Panc1 (cell line): ENCODE data around the gene LSM4. TPM values are rescaled to one million over a fixed set of nuclear protein-coding genes. Genes with fewer than 3 reads are reported as not detected.
A peak's percentile ranks its signal among the peaks of the same experiment; 100 is the strongest.

Experiments used
- ATAC-seq: fragments of 200-7000 bp; cut with Tn5 transposase; 2 replicates; pipeline ENCODE4 v1.9.1; 2020; ENCODE audit warnings: mild to moderate bottlenecking, moderate library complexity
- BruUV-seq: library from RNA; stranded (reverse); fragments of 400-500 nt; replicated peaks from 2 replicates; lab custom pipeline; 2021; lab: Mats Ljungman, UMichigan
- CTCF ChIA-PET: fragments of 300-600 bp; sonication (Branson Sonifier 250); formaldehyde crosslinking; loops from one replicate; lab custom pipeline; 2022; ENCODE audit warnings: antibody characterized with exemption; lab: Charles Lee
- POLR2A ChIA-PET: fragments of 300-600 bp; sonication (Branson Sonifier 250); formaldehyde crosslinking; loops from one replicate; lab custom pipeline; 2022; ENCODE audit warnings: antibody characterized with exemption; lab: Charles Lee
- DNase-seq: peaks from one replicate; pipeline ENCODE4 v3.0.0-alpha.2; 2010; ENCODE audit warnings: low read depth, low spot score
- H3K27ac ChIP-seq: 2 replicates; pipeline ENCODE4 v1.5.1; 2011; ENCODE audit warnings: mild to moderate bottlenecking, low read length, inconsistent platforms
- H3K27me3 ChIP-seq: fragments of 200-500 bp; sonication (Bioruptor generic); 2 replicates; pipeline ENCODE4 v1.6.0; 2014; ENCODE audit warnings: low read length, inconsistent platforms; ENCODE audit not compliant: control insufficient read depth, insufficient read depth
- H3K36me3 ChIP-seq: fragments of 200-500 bp; sonication (Bioruptor generic); 2 replicates; pipeline ENCODE4 v1.5.1; 2014; ENCODE audit warnings: inconsistent platforms, mild to moderate bottlenecking, low read length, moderate library complexity; ENCODE audit not compliant: control insufficient read depth, insufficient read depth
- H3K4me1 ChIP-seq: 2 replicates; pipeline ENCODE4 v1.5.1; 2011; ENCODE audit warnings: inconsistent platforms, mild to moderate bottlenecking, low read length, moderate library complexity; ENCODE audit not compliant: control insufficient read depth, insufficient read depth
- H3K4me3 ChIP-seq, 2 experiments: 2 replicates each; pipeline ENCODE4 v1.5.1; 2011 to 2012; ENCODE audit warnings: low read depth in 2 of 2, low read length in 2 of 2, mild to moderate bottlenecking in 2 of 2, inconsistent platforms in 1 of 2, moderate library complexity in 1 of 2
- H3K9me3 ChIP-seq: fragments of 200-500 bp; sonication (Bioruptor generic); 2 replicates; pipeline ENCODE4 v1.5.1; 2014; ENCODE audit warnings: low read depth, mild to moderate bottlenecking, inconsistent platforms, low read length, moderate library complexity; ENCODE audit not compliant: control insufficient read depth, insufficient read depth
- POLR2AphosphoS5 ChIP-seq: IDR thresholded peaks from 2 replicates; pipeline ENCODE4 v1.6.1; 2012; ENCODE audit warnings: mild to moderate bottlenecking, low read depth, low read length, moderate library complexity
- SIN3A ChIP-seq: IDR thresholded peaks from 2 replicates; pipeline ENCODE4 v1.6.1; 2012; ENCODE audit warnings: low read depth, mild to moderate bottlenecking, low read length, moderate library complexity, borderline replicate concordance; ENCODE audit not compliant: insufficient read depth
- TCF7L2 ChIP-seq: IDR thresholded peaks from 2 replicates; pipeline ENCODE4 v1.6.1; 2011; ENCODE audit warnings: mild to moderate bottlenecking, low read depth, low read length, inconsistent platforms
- in situ Hi-C: cut with HindIII; loops from 2 replicates; pipeline ENCODE4 v1.10.0; 2016; ENCODE audit warnings: low sequenced_read_pairs, low pct_unique_long_range_greater_than_20kb
- intact Hi-C: fragments of 100-400 bp; cut with micrococcal nuclease; formaldehyde crosslinking; loops from one replicate; pipeline ENCODE4 v1.10.0; 2022; ENCODE audit not compliant: unreplicated experiment
- total RNA-seq: library from RNA; stranded (reverse); gene quantifications from one replicate; pipeline ENCODE4 v1.2.1, GENCODE V29; 2021; ENCODE audit not compliant: unreplicated experiment
- TF ChIP-seq, protein P1 (sequence below), 2 experiments: IDR thresholded peaks; 2 replicates each; pipeline ENCODE4 v1.6.1; 2011 to 2012; ENCODE audit warnings: low read depth in 2 of 2, control low read depth in 1 of 2, low read length in 1 of 2, mild to moderate bottlenecking in 1 of 2, moderate library complexity in 1 of 2; ENCODE audit not compliant: insufficient read depth in 1 of 2
- TF ChIP-seq, protein P2 (sequence below): fragments of 450-650 bp; IDR thresholded peaks from 2 replicates; pipeline ENCODE4 v1.5.1; 2017; ENCODE audit warnings: mild to moderate bottlenecking

Gene LSM4
- total RNA-seq, 1 experiment from 2014 or later, result 209 TPM

DNA sequence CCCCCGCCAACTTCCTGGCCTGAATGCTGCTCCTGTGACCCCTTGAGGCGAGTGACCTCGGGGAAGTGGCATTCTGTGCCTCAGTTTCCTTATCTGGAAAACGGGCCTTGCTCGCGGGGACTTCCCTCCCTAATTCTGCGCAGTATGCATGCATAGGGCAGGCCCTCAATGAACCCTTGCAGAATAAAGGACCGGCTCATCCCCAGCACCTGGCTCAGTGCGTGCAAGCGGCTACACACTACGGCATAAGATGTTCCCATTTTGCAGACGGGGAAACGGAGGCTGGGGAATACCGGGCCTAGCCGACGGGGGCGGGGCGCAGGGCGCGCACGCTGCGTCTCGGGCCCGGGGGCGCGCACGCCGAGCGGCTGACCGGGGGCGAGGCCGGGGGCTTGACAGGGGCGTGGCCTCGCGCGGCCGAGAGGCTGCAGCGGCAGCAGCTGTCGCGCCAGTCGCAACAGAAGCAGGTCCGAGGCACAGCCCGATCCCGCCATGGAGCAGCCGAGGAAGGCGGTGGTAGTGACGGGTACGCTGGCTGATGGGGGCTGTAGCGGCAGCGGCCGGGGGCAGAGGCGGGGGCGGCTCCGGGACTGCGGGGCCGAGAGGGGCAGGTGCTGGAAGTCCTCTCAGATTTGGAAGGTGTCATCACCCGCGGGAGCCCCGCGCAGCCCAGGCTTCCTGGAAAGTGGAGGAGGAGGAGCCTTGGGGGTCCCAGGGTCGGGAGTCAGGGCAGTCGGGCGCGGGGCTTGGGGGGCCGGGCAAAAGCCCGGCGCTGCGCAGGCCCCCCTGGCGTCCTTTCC lies 17.5 kb upstream of the LSM4 start, which contains the start of gene PGPEP1:
Gene PGPEP1 (plus strand): TSS at position 409 of the 800 bp plus-strand sequence. CDS start 84 bp downstream, at position 493.
- peak; percentile 86 for ATAC-seq
- intact Hi-C loops, result no loop called here

DNA sequence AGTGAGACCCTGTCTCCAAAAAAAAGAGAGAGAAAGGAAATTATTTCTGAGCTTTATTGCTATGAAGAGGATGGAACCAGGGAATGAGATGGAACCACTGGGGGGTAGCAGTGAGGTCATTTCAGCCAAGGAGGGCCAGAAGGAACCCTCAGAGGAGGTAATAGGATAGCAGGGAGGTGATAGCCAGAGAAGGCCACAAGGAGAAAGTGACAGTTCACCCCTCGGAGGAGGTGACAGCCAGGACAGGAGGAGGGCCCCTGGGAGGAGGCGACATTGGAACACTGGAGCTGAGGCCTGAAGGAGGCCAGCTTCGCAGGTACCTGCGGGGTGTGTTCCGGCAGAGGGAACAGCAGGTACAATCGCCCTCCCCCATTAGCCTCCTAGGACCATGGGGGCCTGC lies 16.8 kb upstream of the LSM4 start:
- Histone ChIP-seq H3K4me3 (peak overlapping the region; percentile 63 to 75), H3K27me3 (no peaks in the 10 kb centered on the region), H3K36me3 (no peaks in the 10 kb centered on the region; the same call in 1 of the 2 replicates), H3K4me1 (peaks cover 9% of the 10 kb centered on the region; the same call in 1 of the 2 replicates), H3K9me3 (no peaks in the 10 kb centered on the region), H3K27ac (peak overlapping the region; percentile 61; the same call in 1 of the 2 replicates)
- intact Hi-C loops, result no loop called here
- no peak for DNase-seq
- in situ Hi-C loops, result no loop called here
- ChIA-PET CTCF (interaction anchor here (0.8 to 1.1 kb wide), 2 partner anchors 11 to 76 kb away, joined by 3 read pairs; no protein-coding TSS in a partner anchor), POLR2A (no interaction called here)
- no peak for TF ChIP-seq POLR2AphosphoS5
- TF ChIP-seq, protein P1, sequence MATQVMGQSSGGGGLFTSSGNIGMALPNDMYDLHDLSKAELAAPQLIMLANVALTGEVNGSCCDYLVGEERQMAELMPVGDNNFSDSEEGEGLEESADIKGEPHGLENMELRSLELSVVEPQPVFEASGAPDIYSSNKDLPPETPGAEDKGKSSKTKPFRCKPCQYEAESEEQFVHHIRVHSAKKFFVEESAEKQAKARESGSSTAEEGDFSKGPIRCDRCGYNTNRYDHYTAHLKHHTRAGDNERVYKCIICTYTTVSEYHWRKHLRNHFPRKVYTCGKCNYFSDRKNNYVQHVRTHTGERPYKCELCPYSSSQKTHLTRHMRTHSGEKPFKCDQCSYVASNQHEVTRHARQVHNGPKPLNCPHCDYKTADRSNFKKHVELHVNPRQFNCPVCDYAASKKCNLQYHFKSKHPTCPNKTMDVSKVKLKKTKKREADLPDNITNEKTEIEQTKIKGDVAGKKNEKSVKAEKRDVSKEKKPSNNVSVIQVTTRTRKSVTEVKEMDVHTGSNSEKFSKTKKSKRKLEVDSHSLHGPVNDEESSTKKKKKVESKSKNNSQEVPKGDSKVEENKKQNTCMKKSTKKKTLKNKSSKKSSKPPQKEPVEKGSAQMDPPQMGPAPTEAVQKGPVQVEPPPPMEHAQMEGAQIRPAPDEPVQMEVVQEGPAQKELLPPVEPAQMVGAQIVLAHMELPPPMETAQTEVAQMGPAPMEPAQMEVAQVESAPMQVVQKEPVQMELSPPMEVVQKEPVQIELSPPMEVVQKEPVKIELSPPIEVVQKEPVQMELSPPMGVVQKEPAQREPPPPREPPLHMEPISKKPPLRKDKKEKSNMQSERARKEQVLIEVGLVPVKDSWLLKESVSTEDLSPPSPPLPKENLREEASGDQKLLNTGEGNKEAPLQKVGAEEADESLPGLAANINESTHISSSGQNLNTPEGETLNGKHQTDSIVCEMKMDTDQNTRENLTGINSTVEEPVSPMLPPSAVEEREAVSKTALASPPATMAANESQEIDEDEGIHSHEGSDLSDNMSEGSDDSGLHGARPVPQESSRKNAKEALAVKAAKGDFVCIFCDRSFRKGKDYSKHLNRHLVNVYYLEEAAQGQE (IDR thresholded peaks at IDR 0.05; ENCODE audit: insufficient read depth in 1 of 2, low read depth in 2 of 2, low read length in 1 of 2), result no peak
- TF ChIP-seq SIN3A, result no peak
- TF ChIP-seq TCF7L2, result no peak
- TF ChIP-seq, protein P2, sequence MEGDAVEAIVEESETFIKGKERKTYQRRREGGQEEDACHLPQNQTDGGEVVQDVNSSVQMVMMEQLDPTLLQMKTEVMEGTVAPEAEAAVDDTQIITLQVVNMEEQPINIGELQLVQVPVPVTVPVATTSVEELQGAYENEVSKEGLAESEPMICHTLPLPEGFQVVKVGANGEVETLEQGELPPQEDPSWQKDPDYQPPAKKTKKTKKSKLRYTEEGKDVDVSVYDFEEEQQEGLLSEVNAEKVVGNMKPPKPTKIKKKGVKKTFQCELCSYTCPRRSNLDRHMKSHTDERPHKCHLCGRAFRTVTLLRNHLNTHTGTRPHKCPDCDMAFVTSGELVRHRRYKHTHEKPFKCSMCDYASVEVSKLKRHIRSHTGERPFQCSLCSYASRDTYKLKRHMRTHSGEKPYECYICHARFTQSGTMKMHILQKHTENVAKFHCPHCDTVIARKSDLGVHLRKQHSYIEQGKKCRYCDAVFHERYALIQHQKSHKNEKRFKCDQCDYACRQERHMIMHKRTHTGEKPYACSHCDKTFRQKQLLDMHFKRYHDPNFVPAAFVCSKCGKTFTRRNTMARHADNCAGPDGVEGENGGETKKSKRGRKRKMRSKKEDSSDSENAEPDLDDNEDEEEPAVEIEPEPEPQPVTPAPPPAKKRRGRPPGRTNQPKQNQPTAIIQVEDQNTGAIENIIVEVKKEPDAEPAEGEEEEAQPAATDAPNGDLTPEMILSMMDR, result no peak; the same call in 1 of the 2 replicates
- peak; percentile 55; the same call in 1 of the 2 replicates for ATAC-seq
- no TSS peak for BruUV-seq

More for the DNA sequence above, 17.5 kb upstream of the LSM4 start, which contains the start of gene PGPEP1:
- TF ChIP-seq SIN3A (peak; percentile 37; the same call in 1 of the 2 replicates), TCF7L2 (no peak), POLR2AphosphoS5 (no peak; the same call in 1 of the 2 replicates)
- TF ChIP-seq, protein P1 (IDR thresholded peaks at IDR 0.05; ENCODE audit: insufficient read depth in 1 of 2, low read depth in 2 of 2, low read length in 1 of 2), result no peak
- TF ChIP-seq, protein P2, result no peak
- Histone ChIP-seq H3K4me3 (peak within 1 kb of the TSS; percentile 63 to 75), H3K27me3 (no peaks in the 10 kb centered on the region), H3K9me3 (no peaks in the 10 kb centered on the region), H3K4me1 (peaks cover 9% of the 10 kb centered on the region; the same call in 1 of the 2 replicates), H3K27ac (peak within 1 kb of the TSS; percentile 61), H3K36me3 (no peaks in the 10 kb centered on the region; the same call in 1 of the 2 replicates)
- BruUV-seq, result no TSS peak
- CTCF ChIA-PET, result interaction anchor here (1.1 kb wide), 1 partner anchor 75 kb away, joined by 3 read pairs; no protein-coding TSS in a partner anchor
- POLR2A ChIA-PET, result no interaction called here
- no peak for DNase-seq
- in situ Hi-C loops, result no loop called here
